KBM-7 (cell line): ENCODE measurements around the gene BICRAL.
"Not testable (repeated sequence)": the region's sequence is repeated elsewhere in the genome, so short reads cannot be mapped to it uniquely, and the experiment has no call there.

ENCODE experiments used
- DNase-seq: peaks from one replicate; pipeline ENCODE4 v3.0.0-alpha.2; 2015
- in situ Hi-C: fragments of 300-500 bp; cut with MboI; formaldehyde crosslinking; loops from 2 replicates; pipeline ENCODE4 v1.14.3; 2020; ENCODE audit warnings: low sequenced_read_pairs, low pct_unique_long_range_greater_than_20kb, mixed read lengths

Gene BICRAL

DNA sequence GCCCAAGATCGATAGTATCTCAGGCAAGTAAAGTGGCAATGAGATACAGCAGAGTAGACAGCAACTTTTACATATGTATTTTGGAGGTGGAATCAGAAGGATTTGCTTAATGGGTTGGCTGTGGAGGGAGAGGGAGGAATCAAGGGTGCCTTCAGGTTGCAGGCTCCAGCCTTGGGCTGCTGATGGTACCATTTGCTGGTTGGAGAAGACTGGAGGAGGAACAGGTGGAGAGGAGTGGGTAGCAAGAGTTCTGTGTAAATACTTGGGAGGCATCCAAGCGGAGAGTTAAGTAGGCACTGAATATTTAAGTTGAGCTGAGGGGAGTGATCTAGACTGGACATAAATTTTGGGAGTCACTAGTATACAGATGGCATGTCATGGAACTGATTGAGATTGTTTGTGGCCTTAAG lies 5.2 kb downstream of the BICRAL start:
- in situ Hi-C loops, result no loop called here

GRCh38 chr6:42788671-42789070 lies 6.8 kb downstream of the BICRAL start:
- DNase-seq, result no peak
- in situ Hi-C loops, result no loop called here

More for the DNA sequence above, 5.2 kb downstream of the BICRAL start:
- DNase-seq, result peak; percentile 29

DNA sequence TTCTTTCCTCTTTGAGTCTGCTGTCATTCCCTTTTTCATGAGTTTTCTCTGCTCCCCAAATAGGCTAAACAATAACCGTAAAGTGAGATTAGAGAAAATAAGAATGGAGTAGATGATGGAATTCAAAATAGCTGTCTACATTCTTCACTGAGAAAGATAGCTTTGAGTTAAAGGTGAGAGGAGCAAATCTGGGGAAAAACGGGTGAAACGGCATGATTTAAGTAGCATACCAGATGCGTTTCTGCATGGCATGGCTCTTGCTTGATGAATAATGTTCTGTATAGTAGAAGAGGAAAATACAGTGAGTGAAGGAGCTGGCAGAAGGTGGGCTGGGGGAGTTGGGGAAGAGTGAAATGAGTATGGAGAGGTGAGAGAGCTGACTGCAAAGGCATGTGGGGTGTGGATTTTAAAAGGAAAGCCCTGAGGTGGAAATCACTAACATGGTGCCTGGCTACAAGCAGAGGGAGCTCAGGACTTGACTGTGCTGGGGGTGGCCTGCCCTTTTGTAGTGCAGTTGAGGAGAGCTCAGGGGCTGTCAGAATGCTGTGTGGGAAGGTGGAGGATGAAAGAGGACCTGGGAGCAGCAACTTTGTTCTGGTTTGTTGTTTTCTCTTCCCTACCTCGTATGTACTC lies 8.8 kb downstream of the BICRAL start:
- in situ Hi-C loops, result no loop called here
- DNase-seq, result no peak

DNA sequence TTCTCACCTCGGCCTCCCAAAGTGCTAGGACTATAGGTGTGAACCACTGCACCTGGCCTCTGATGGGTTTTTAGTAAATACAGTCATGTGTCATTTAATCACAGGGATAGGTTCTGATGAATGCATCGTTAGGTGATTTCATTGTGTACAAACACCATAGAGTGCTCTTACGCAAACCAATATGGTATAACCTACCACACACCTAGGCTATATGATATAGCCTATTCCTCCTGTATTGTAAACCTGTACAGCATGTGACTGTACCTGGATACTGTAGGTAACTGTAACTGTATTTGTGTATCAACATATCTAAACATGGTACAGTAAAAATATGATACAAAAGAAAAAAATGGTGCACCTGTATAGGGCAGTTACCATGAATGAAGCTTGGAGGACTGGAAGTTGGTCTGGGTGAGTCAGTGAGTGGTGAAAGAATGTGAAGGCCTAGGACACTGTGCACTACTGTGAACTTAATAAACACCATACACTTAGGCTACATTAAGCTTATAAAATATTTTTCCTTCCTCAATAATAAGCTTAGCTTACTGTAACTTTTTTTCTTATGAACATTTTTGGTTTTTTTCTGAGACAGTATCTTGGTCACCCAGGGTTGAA lies 10.0 kb downstream of the BICRAL start:
- no peak for DNase-seq

DNA sequence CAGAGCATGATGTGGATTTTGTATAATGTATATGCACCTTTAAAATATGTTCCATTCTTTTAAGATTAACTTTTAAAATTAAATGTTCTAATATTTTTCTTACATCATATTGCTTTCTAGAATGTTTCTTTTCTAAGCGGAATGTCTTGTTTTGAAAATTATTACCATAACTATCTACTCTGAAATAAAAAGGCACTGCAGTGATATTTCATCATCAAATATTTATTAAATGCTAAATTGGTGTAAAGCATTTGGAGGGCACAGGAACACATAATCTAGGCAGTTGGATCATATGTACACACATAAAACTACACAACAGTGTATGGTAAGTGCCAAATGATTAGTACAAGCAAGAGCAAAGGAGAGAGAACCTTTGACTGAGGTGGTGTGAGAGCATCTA lies 13.8 kb downstream of the BICRAL start:
- in situ Hi-C loops, result no loop called here

More for the DNA sequence above, 10.0 kb downstream of the BICRAL start:
- in situ Hi-C loops, result no loop called here

DNA sequence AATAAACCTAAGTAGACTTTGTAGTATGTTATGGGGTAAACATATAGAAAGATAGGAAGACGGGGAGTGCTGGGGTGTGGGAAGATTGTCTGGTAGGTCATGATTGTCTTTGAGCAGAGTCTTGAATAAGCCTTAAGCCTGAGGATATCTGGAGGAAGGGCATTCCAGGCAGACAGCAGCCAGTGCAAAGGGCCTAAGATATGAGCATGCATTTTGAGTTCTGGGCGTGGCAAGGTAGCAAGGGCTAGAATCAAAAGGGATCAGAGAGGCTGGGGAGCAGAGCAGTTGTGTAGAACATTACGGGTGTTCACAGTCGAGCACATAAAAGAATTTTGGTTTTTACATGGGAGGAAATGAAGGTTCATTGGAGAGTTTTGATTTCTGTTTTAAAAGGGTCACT lies 14.3 kb downstream of the BICRAL start:
- in situ Hi-C loops, result no loop called here
- no peak for DNase-seq

More for the DNA sequence above, 13.8 kb downstream of the BICRAL start:
- no peak for DNase-seq

GRCh38 chr6:42797696-42798095 lies 15.8 kb downstream of the BICRAL start:
- in situ Hi-C loops, DNase-seq: not testable (repeated sequence)

DNA sequence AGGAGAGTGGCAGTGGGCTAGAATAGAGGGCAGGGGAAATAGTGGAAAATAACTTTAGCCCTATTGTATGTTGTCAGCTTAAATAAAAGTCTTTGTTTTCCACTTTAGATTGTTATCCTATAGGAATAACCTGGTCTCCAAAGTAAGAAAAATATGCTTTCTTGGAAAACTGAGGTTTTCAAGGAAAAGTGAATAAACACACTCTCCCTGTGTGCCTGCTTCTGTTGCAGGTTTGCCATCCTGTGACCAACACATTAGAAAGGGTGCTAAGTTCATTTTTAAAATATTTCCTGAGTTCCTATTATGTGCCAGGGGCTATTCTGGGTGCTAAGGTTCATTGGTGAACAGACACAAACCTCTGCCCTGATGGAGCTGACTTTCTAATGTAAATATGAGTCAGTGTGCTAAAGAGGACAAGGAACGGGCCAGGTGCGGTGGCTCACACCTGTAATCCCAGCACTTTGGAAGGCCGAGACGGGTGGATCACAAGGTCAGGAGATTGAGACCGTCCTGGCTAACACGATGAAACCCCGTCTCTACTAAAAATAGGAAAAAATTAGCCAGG lies 23.5 kb downstream of the BICRAL start:
- in situ Hi-C loops, result no loop called here

GRCh38 chr6:42806359-42806758 lies 24.5 kb downstream of the BICRAL start:
- DNase-seq, in situ Hi-C loops: not testable (repeated sequence)

More for the DNA sequence above, 23.5 kb downstream of the BICRAL start:
- DNase-seq, result no peak

GRCh38 chr6:42808492-42809483 lies 26.9 kb downstream of the BICRAL start:
- DNase-seq, result no peak
- in situ Hi-C loops, result no loop called here

DNA sequence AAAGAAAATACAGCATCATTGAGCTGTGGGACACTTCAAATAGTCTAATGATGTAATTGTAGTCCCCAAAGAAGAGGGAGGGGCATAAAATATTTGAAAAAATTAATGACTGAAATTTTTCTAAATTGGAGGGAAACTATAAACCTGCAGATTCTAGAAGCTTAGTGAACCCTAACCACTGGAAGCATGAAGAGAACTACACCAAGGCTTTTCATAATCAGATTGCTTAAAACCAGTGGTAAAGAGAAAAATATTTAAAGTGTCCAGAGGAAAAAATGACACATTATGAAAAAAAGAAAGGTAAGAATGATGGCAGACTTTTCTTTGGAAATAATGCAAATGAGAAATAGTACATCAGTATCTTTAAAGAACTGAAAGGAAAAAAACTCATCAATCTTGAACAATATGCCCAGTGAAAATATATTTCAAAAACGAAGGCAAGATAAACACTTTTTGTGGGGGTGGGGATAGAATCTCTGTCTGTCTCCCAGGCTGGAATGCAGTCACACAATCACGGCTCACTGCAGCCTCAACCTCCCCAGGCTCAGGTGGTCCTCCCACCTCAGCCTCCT lies 31.3 kb downstream of the BICRAL start:
- in situ Hi-C loops, result no loop called here

GRCh38 chr6:42813906-42814444 lies 32.1 kb downstream of the BICRAL start:
- in situ Hi-C loops, result no loop called here
- DNase-seq, result no peak

More for the DNA sequence above, 31.3 kb downstream of the BICRAL start:
- DNase-seq, result no peak

GRCh38 chr6:42815726-42816125 lies 33.9 kb downstream of the BICRAL start:
- in situ Hi-C loops, DNase-seq: not testable (repeated sequence)

- no peak for DNase-seq
- in situ Hi-C loops, result no loop called here
Observed at GRCh38 chr6:42817907-42818306, 36.1 kb downstream of the BICRAL start.

DNA sequence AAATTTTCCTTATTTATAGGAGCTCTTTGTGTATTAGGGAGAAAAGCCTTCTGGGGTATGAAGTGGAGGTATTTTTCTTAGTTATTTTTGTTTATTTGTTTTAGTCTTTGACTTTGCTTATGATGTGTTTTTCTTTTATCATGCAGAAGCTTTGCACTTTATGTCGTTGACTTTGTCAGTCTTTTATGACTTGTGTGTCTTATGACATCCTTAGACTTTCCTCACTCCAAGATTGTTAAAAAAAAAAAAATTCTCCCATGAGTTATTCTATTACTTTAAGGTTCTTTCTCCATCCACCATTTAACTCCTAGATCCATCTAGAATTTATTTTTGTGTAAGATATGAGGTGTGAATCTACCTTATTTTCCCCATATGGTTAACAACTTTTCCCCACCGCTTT lies 36.6 kb downstream of the BICRAL start:
- DNase-seq, result no peak
- in situ Hi-C loops, result no loop called here

DNA sequence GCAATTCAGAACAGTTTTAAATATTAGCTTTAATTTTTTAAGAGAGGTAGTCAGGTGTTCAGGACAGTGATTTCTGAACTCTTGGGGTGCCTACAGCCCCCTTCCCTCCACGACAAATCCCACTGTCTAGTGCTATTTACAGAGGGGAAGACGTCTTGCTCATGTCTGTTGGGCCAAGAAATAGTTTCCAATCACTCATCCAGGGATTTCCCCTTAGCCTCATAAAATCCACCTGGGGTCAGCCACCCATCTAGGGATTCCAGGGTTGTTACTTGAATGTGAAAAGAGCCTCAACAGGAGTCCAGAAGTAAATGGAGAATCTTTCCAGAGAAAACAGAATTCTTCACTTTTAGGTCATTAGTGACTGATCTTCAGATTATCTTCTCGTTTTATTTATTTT lies 37.0 kb downstream of the BICRAL start:
- in situ Hi-C loops, result no loop called here
- DNase-seq, result no peak

DNA sequence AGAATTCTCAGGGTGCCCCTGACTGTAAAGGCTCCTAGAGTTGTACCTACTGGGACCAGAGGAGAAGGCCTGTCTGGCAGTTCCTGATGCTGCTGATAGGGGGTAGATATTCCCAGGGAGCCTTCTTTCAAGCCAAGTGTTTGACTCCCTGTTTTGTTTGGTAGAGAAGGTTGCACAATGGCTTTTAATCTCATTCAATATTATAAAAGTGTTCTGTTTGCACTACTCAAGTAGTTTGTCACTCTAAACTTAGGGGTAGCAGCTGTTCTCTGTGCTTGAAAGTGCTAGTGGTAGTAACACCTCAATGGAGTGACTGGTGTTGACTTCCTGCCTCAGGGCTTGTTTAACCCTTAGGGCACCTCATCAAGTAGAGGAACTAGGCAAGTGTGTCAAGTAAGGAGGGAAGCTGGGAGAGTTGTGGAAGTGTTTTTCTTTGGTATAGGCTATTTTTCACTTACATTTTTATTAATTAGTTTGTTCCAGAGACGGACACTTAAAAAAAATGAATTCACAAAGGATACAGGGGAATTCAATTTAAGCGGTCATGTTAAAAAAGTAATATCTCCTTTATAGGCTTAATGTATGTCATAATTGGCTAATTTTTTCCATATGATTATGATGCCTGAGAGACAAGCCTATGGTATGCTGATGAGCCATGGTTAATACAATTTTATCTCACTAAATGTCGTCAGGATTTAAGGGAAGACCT lies 38.1 kb downstream of the BICRAL start:
- in situ Hi-C loops, result no loop called here
- peak; percentile 26 for DNase-seq
